Heart right ventricle (tissue), 16 donors: ENCODE measurements around the gene TMEM39A. TPM values are rescaled to one million over a fixed set of nuclear protein-coding genes. Genes with fewer than 3 reads are reported as not detected.
A peak's percentile ranks its signal among the peaks of the same experiment; 100 is the strongest.

Experiments
- ATAC-seq, 8 donors: fragments of 200-7000 bp; cut with Tn5 transposase; one replicate each; pipeline ENCODE4 v1.9.1; 2020; ENCODE audit warnings: mild to moderate bottlenecking in 8 of 8, moderate library complexity in 8 of 8, moderate number of reproducible peaks in 1 of 8
- DNase-seq, 2 donors: peaks; one replicate each; pipeline ENCODE4 v3.0.0-alpha.2; 2020
- H3K27ac ChIP-seq, 10 donors: fragments of 200-600 bp; sonication (generic) in 2 of 10; one replicate each; pipeline versions ENCODE4 v1.5.0 to v1.8.0; 2020 to 2022; ENCODE audit warnings: mild to moderate bottlenecking in 3 of 10
- H3K27me3 ChIP-seq, 7 donors: fragments of 200-600 bp; one replicate each; pipeline ENCODE4 v1.8.0; 2021 to 2022; ENCODE audit warnings: mild to moderate bottlenecking in 2 of 7
- H3K36me3 ChIP-seq, 9 donors: fragments of 200-600 bp; sonication (generic) in 1 of 9; one replicate each; pipeline versions ENCODE4 v1.5.0 to v1.8.0; 2020 to 2022; ENCODE audit warnings: mild to moderate bottlenecking in 2 of 9
- H3K4me1 ChIP-seq, 9 donors: fragments of 200-600 bp; sonication (generic) in 1 of 9; one replicate each; pipeline versions ENCODE4 v1.5.0 to v1.8.0; 2020 to 2022; ENCODE audit warnings: mild to moderate bottlenecking in 4 of 9
- H3K4me3 ChIP-seq, 10 donors: fragments of 200-600 bp; sonication (generic) in 2 of 10; one replicate each; pipeline versions ENCODE4 v1.5.0 to v1.8.0; 2020 to 2022; ENCODE audit warnings: mild to moderate bottlenecking in 7 of 10, moderate library complexity in 2 of 10
- H3K9me3 ChIP-seq, 11 donors: fragments of 200-600 bp in 10 of 11; sonication (generic) in 2 of 11; one replicate each; pipeline versions ENCODE4 v1.5.0 to v1.8.0; 2013 to 2022; ENCODE audit warnings: mild to moderate bottlenecking in 2 of 11, control low read depth in 1 of 11, moderate library complexity in 1 of 11
- CTCF ChIP-seq, 9 donors: fragments of 200-600 bp; sonication (generic) in 2 of 9; IDR thresholded peaks; one replicate each; pipeline versions ENCODE4 v1.5.0 to v1.8.0; 2021 to 2022; ENCODE audit warnings: antibody characterized with exemption in 9 of 9, mild to moderate bottlenecking in 5 of 9, moderate library complexity in 1 of 9
- WGBS, 2 donors: extraction: QIAGEN DNeasy Blood & Tissue Kit; methylation state at CpG; one replicate each; pipeline ENCODE4 v1.1.7; 2013; ENCODE audit warnings: inconsistent platforms in 1 of 2; 5-methylcytosine and 5-hydroxymethylcytosine counted together
- intact Hi-C, 10 donors: fragments of 100-400 bp; cut with DNase I; formaldehyde crosslinking; loops; one replicate each; pipeline versions ENCODE4 v1.11.1 to v1.14.2; 2022
- polyA plus RNA-seq, 2 donors: library from polyadenylated mRNA; stranded (reverse); fragments of 200-250 nt; gene quantifications; one replicate each; pipeline ENCODE4 v1.2.3, GENCODE V29; 2013
- total RNA-seq, 10 donors: library from RNA; stranded (reverse); fragmentation: NEBNext Ultra II Directional in 3 of 10; extraction: Animal tissue kit (Norgen Biotek cat#: 25700) in 3 of 10; gene quantifications; one replicate each; pipeline versions ENCODE4 v1.2.1 to v1.2.4, GENCODE V29; 2021 to 2023
- donor health status: Arrhythmogenic right ventricular cardiomyopathy.
- donor health status: ischemic (EF 13 %, LVEDD 7.1; RV severe dilation, severe dysfunction).
- donor health status: healthy with polysubstance abuse.
- donor health status: DM: no; HTN: yes; CAD: no.
- donor health status: DM: no; HTN: no; CAD: no.
- donor health status: ischemic (EF 25% LVEDD 6.9; RV normal size, moderate dysfunction).
- donor health status: ischemic (EF 25% LVEDD 5.7; RV mildly dilated, moderate dysfunction).
- donor health status: healthy.
- donor health status: DM: yes; HTN: yes; CAD: no.
- donor health status: Ischemic cardiomyopathy.
- donor health status: ischemic (EF 35%, LVEDD 5.7; RV mildly dilated, moderate dysfunction).
- donor health status: nonischemic (EF 11% LVEDD 7.7; RV severe dilation, severe dysfunction).
- donor health status: DM: yes; HTN: yes; CAD: no.
- donor health status: PGD.
- donor health status: ischemic (EF 29% LVEDD 5.4; RV normal size, mild dysfunction).
- donor health status: nonischemic (EF 23%, LVEDD 6.1; RV moderate dilation, normal function).

Gene TMEM39A
- total and polyA plus RNA-seq, 12 donors, result 8.4 to 25.8 (median 12.8) TPM

DNA sequence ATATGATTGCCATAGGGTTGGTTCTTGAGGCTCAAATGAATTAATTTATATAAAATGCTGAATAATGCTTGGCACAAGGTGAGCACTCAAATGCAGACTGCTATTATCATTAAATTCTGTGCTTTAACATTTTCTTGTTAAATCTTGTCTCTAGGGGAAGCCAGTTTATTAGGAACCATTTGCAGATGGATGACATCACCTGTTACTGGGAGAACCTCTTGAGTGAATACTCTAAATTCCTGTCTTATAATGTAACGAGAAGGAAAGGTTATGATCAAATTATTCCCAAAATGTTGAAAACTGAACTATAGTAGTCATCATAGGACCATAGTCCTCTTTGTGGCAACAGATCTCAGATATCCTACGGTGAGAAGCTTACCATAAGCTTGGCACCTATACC lies 28.7 kb upstream of the TMEM39A start:
- H3K27me3 ChIP-seq, result no peaks in the 10 kb centered on the region
- no peak overlapping the region for H3K27ac ChIP-seq
- ATAC-seq (no peak), DNase-seq (no peak)
- 91 to 94% methylated on average over 2 of the region's 2 CpGs for WGBS, 2 donors
- no peak overlapping the region for H3K4me3 ChIP-seq
- peaks cover 0 to 6% (median 0%) of the 10 kb centered on the region in 9 donors for H3K4me1 ChIP-seq
- H3K9me3 ChIP-seq, result no peaks in the 10 kb centered on the region
- intact Hi-C loops, result loop anchor here in 2 of 10 donors (10.0 kb wide), 2 partner anchors 183 to 1003 kb away; partner anchors contain the start of gene COX17 (in 1 of the 2)
- peaks cover 0 to 60% (median 11%) of the 10 kb centered on the region in 9 donors for H3K36me3 ChIP-seq
- TF ChIP-seq CTCF (IDR thresholded peaks at IDR 0.05), result no peak

DNA sequence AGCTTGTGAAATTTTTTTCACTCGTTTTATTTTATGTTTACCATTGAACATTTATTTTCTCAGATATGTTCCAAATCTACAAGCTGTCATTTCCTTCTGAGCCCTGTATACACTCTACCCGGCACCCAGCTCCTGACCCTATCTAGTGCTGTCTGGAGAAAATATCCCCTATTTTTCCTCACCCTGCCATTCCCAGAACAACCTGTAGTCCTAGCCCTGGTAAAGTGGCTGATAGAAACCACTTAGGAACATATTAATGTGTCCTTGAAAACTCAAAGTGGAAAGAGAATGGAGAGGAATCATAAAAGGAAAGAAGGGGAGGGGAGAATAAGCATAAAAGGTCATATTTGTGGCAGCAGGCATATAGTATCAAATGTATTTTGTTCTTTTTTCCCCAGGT lies 26.7 kb upstream of the TMEM39A start:
- no peaks in the 10 kb centered on the region for H3K4me1 ChIP-seq
- DNase-seq, result no peak
- H3K27ac ChIP-seq, result no peak overlapping the region
- H3K9me3 ChIP-seq, result no peaks in the 10 kb centered on the region
- ATAC-seq, result no peak
- peaks cover 0 to 80% (median 21%) of the 10 kb centered on the region in 9 donors for H3K36me3 ChIP-seq
- intact Hi-C loops, result loop anchor here in 2 of 10 donors (10.0 kb wide), 2 partner anchors 185 to 1005 kb away; partner anchors contain the start of gene COX17 (in 1 of the 2)
- TF ChIP-seq CTCF (IDR thresholded peaks at IDR 0.05), result no peak
- H3K4me3 ChIP-seq, result no peak overlapping the region
- no peaks in the 10 kb centered on the region for H3K27me3 ChIP-seq
- 82 to 94% methylated on average over 2 of the region's 2 CpGs for whole genome bisulfite sequencing, 2 donors

DNA sequence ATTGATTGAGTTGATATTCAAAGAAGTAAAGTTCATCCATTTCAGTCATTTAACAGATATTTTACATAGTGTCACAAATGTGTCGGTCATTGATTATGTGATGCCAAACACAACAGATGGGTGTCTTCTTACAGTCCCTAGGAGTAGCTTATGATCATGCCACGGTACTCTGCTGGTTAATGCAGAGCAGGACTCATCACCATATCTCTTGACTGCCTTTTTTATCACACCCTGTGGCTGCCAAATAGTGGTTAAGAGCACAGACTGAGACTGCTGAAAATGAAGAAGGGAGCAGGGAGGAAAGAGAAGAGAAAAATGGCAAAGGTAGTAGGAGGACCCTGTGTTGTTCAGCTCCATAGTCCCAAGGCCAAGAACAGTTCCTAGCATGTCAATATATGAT lies 22.1 kb upstream of the TMEM39A start:
- ATAC-seq (peak in 2 of 8 donors; percentile 55 to 63), DNase-seq (no peak)
- intact Hi-C loops, result no loop called here
- H3K27ac ChIP-seq, result no peak overlapping the region
- H3K4me3 ChIP-seq, result no peak overlapping the region
- WGBS, 2 donors, result 78 to 83% methylated on average over 2 of the region's 2 CpGs
- H3K27me3 ChIP-seq, result no peaks in the 10 kb centered on the region
- H3K9me3 ChIP-seq, result no peaks in the 10 kb centered on the region
- no peak for TF ChIP-seq CTCF (IDR thresholded peaks at IDR 0.05)
- H3K4me1 ChIP-seq, result no peaks in the 10 kb centered on the region
- peaks cover 0 to 100% (median 36%) of the 10 kb centered on the region in 9 donors for H3K36me3 ChIP-seq

DNA sequence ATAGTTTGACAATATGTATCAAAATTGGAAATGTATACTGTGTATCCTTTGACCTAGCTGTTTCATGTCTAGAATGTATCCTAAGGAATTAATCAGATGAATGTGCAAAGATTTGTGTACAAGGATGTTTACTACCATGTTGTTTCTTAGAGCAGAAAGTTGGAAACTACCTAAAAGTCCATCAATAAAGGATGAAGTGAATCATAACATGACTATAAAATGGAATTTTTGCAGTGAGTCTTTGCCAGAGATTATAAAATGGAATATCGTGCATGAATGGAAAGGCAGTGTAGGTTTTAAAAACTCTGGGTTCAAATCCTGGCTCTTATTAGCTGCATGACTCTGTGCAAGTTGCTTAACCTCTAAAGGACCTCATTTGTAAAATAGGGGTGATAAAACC lies 19.7 kb upstream of the TMEM39A start:
- Histone ChIP-seq H3K36me3 (peaks cover 0 to 100% (median 48%) of the 10 kb centered on the region in 9 donors), H3K4me1 (no peaks in the 10 kb centered on the region), H3K4me3 (no peak overlapping the region), H3K27me3 (no peaks in the 10 kb centered on the region), H3K27ac (no peak overlapping the region), H3K9me3 (no peaks in the 10 kb centered on the region)
- ATAC-seq (no peak), DNase-seq (no peak)
- 83 to 94% methylated on average over 1 of the region's 1 CpG for WGBS, 2 donors
- intact Hi-C loops, result no loop called here
- TF ChIP-seq CTCF (IDR thresholded peaks at IDR 0.05), result no peak
